ENCODE results near the gene PCSK2. TPM values are rescaled to one million over a fixed set of nuclear protein-coding genes. Genes with fewer than 3 reads are reported as not detected.

Gene PCSK2
- total RNA-seq, 1 experiment from 2014 or later: 245 TPM

- Histone ChIP-seq H3K27me3 (replicated peaks; ENCODE audit: insufficient read depth, low read depth, low read length, poor library complexity) (no peaks in the 10 kb centered on the region), H3K4me3 (ENCODE audit: low read depth, low read length, poor library complexity, severe bottlenecking) (no peak overlapping the region), H3K36me3 (ENCODE audit: insufficient read depth, low read length, poor library complexity, severe bottlenecking) (no peaks in the 10 kb centered on the region), H3K27ac (ENCODE audit: low read depth, low read length, poor library complexity, severe bottlenecking) (peak overlapping the region; percentile 55), H3K9me3 (ENCODE audit: low read depth, low read length, poor library complexity, severe bottlenecking) (no peaks in the 10 kb centered on the region), H3K4me1 (ENCODE audit: insufficient read depth, low read length, poor library complexity, severe bottlenecking) (peaks cover 15% of the 10 kb centered on the region)
- TF ChIP-seq EZH2 (IDR thresholded peaks at IDR 0.05; ENCODE audit: borderline replicate concordance, low read depth, low read length, poor library complexity, severe bottlenecking) (no peak), CTCF (conservative IDR thresholded peaks at IDR 0.05; ENCODE audit: low read depth, low read length) (no peak)
- CTCF ChIA-PET: no interaction called here
- intact Hi-C loops (cut with micrococcal nuclease; ENCODE audit: unreplicated experiment): no loop called here
- DNase-seq (ENCODE audit: low spot score): no peak
- BruUV-seq (replicated peaks): no TSS peak
- POLR2A ChIA-PET (ENCODE audit: low non-redundant PET): no interaction called here
These were observed 163.8 kb downstream of the PCSK2 start for GRCh38 chr20:17390655-17391054.

DNA sequence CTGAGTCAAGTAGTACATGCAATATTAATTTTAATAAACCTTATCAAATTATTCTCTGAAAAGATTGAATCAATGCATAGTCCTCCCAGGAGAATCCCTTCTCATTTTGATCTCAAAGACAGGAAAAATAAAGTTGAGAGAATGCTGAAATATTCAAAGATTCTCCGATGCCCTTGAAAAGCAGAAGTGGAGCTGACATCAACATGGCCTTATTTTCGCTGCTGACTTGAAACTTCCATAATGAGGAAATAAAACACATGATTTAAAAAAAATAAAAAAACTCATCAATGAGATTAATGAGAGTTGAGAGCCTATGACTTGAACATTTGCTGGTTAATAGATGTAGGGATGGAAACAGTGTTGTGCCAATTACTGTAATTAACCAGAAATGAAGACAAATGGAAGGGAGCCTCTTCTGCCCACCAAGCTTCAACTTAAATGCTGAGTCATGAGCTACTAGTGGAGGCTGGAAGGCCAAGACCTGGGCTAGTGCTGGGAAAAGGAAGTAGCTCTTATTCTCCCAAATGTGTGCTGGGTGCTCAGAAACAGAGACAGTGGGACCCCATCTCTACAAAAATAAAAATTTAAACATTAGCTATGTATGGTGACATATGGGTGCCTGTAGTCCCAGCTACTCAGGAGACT is 164.4 kb downstream of the PCSK2 start:
- POLR2A ChIA-PET (ENCODE audit: low non-redundant PET): no interaction called here
- CTCF ChIA-PET: no interaction called here
- intact Hi-C loops (cut with micrococcal nuclease; ENCODE audit: unreplicated experiment): no loop called here

DNA sequence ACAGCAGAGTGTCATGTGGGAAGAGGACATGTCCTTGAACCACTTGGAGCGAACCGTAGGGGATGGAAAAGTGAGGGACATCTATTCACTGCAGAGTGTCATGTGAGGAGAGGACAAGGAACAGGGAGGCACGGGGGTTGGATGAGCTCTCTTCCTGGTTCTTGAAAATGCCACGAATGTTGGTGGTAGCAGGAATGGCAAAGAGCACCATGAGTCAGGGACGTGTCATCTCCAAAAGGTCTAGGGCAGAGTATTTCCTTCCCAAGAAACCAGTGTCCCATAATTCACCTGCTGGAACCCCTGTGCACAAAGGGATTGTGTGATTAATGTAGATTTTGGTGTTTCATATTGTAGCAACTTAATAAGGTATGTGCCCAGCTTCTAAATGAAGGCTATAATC is 167.6 kb downstream of the PCSK2 start:
- TF ChIP-seq CTCF (conservative IDR thresholded peaks at IDR 0.05; ENCODE audit: low read depth, low read length) (no peak), EZH2 (IDR thresholded peaks at IDR 0.05; ENCODE audit: borderline replicate concordance, low read depth, low read length, poor library complexity, severe bottlenecking) (no peak)
- peaks cover 3% of the 10 kb centered on the region for H3K36me3 ChIP-seq (ENCODE audit: insufficient read depth, low read length, poor library complexity, severe bottlenecking)
- CTCF ChIA-PET: no interaction called here
- no peaks in the 10 kb centered on the region for H3K27me3 ChIP-seq (replicated peaks; ENCODE audit: insufficient read depth, low read depth, low read length, poor library complexity)
- POLR2A ChIA-PET (ENCODE audit: low non-redundant PET): interaction anchor here (0.7 kb wide), 1 partner anchor 20 kb away, joined by 3 read pairs; no protein-coding TSS in a partner anchor
- DNase-seq (ENCODE audit: low spot score): no peak
- H3K9me3 ChIP-seq (ENCODE audit: low read depth, low read length, poor library complexity, severe bottlenecking): no peaks in the 10 kb centered on the region
- no peak overlapping the region for H3K4me3 ChIP-seq (ENCODE audit: low read depth, low read length, poor library complexity, severe bottlenecking)
- no TSS peak for BruUV-seq (replicated peaks)
- H3K4me1 ChIP-seq (ENCODE audit: insufficient read depth, low read length, poor library complexity, severe bottlenecking): peaks cover 15% of the 10 kb centered on the region
- intact Hi-C loops (cut with micrococcal nuclease; ENCODE audit: unreplicated experiment): no loop called here
- no peak overlapping the region for H3K27ac ChIP-seq (ENCODE audit: low read depth, low read length, poor library complexity, severe bottlenecking)

More for the DNA sequence above, 164.4 kb downstream of the PCSK2 start:
- no peak for DNase-seq (ENCODE audit: low spot score)
- Histone ChIP-seq H3K27ac (ENCODE audit: low read depth, low read length, poor library complexity, severe bottlenecking) (peak overlapping the region; percentile 55), H3K36me3 (ENCODE audit: insufficient read depth, low read length, poor library complexity, severe bottlenecking) (no peaks in the 10 kb centered on the region), H3K27me3 (replicated peaks; ENCODE audit: insufficient read depth, low read depth, low read length, poor library complexity) (no peaks in the 10 kb centered on the region), H3K4me3 (ENCODE audit: low read depth, low read length, poor library complexity, severe bottlenecking) (no peak overlapping the region), H3K4me1 (ENCODE audit: insufficient read depth, low read length, poor library complexity, severe bottlenecking) (peaks cover 15% of the 10 kb centered on the region), H3K9me3 (ENCODE audit: low read depth, low read length, poor library complexity, severe bottlenecking) (no peaks in the 10 kb centered on the region)
- BruUV-seq (replicated peaks): no TSS peak
- no peak for TF ChIP-seq EZH2 (IDR thresholded peaks at IDR 0.05; ENCODE audit: borderline replicate concordance, low read depth, low read length, poor library complexity, severe bottlenecking)
- no peak for TF ChIP-seq CTCF (conservative IDR thresholded peaks at IDR 0.05; ENCODE audit: low read depth, low read length)

Data from A673 (cell line).